ENCODE data around the gene CACFD1.

The CACFD1 gene

GRCh38 chr9:133505901-133506652 is 46.3 kb downstream of the CACFD1 start:
- TF ChIP-seq CTCF (IDR thresholded peaks at IDR 0.05; ENCODE audit: low read depth, low read length): no peak
- H3K4me3 ChIP-seq (ENCODE audit: low read depth, low read length): no peak overlapping the region

GRCh38 chr9:133506653-133507038 is 46.9 kb downstream of the CACFD1 start:
- no peak overlapping the region for H3K4me3 ChIP-seq (ENCODE audit: low read depth, low read length)
- no peak for TF ChIP-seq CTCF (IDR thresholded peaks at IDR 0.05; ENCODE audit: low read depth, low read length)

GRCh38 chr9:133507246-133507965 is 47.6 kb downstream of the CACFD1 start:
- TF ChIP-seq CTCF (IDR thresholded peaks at IDR 0.05; ENCODE audit: low read depth, low read length): no peak
- H3K4me3 ChIP-seq (ENCODE audit: low read depth, low read length): no peak overlapping the region

DNA sequence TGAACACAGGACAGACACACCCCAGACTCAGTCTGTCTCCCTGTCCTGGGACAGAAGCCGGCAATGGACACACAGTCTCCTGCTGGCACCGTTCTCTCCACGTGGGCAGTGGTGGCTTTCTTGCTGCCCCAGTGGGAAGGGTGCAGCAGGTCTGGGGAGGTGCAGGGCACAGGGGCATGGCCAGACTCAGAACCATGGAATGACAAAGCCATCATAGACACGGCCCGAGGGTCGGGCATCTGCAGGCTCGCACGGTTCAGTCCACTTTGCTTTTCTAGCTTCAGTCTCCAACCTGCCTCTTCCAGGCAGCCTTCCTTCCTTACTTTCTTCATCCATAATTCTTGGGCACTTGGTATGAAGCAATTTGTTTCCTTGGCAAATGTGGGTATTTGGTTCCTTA is 48.3 kb downstream of the CACFD1 start:
- no peak overlapping the region for H3K4me3 ChIP-seq (ENCODE audit: low read depth, low read length)
- no peak for TF ChIP-seq CTCF (IDR thresholded peaks at IDR 0.05; ENCODE audit: low read depth, low read length)

DNA sequence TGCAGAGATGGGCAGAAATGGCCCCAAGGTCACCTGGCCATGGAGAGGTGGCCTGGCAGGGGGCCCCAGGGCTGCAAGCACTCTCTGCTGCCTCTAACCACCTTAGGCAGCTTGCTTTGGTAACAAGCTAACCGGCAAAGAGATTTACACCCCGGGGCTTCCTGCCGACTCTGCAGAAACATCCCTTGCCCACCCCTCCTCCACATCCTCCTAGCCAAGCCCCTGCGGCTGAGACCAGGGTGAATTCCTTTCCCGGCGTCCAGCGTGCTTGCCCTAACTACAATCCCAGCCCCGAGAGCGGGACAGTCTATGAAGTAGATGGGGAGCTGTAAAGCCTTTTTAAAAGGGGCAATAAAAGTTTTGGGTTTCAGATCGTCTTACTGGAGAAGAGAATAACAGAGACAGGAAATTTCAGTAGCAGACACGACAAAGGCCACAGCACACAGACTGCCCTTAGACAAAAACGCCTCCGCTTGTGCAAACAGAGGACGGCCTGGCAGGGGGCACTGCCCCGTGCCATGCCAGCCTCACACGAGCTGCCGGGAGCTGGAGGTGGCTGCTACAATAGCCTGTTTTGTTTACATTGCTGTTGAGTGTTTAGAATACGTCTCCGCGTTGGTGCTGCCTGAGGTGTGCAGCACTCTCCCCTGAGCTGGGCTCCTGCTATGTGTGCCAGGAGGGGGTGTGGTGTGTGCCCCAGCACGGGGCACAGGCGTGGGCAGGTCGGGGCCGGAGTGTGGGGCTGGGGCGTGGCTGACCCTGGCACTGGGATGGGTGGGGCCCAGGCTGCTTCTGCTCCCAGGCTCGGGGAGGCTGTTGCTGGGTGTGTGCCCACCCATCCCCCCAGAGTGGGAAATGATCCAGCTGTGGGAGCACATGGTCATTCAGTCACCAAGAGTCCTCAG is 49.7 kb downstream of the CACFD1 start:
- H3K4me3 ChIP-seq (ENCODE audit: low read depth, low read length): no peak overlapping the region
- no peak for TF ChIP-seq CTCF (IDR thresholded peaks at IDR 0.05; ENCODE audit: low read depth, low read length)

GRCh38 chr9:133510926-133511505 is 51.2 kb downstream of the CACFD1 start:
- no peak overlapping the region for H3K4me3 ChIP-seq (ENCODE audit: low read depth, low read length)
- TF ChIP-seq CTCF (IDR thresholded peaks at IDR 0.05; ENCODE audit: low read depth, low read length): no peak

Data from WI38 (cell line).